ENCODE data around the gene SSX2IP. TPM values are rescaled to one million over a fixed set of nuclear protein-coding genes. Genes with fewer than 3 reads are reported as not detected.

SSX2IP gene
- polyA plus RNA-seq, 3 donors: 0.85 to 2.8 (median 2.2) TPM

- no peak overlapping the region for H3K27ac ChIP-seq (ENCODE audit: low read depth in 1 of 2, low read length in 2 of 2)
- no peaks in the 10 kb centered on the region for H3K79me2 ChIP-seq (ENCODE audit: insufficient read depth, low read length)
- no peaks in the 10 kb centered on the region for H3K27me3 ChIP-seq (ENCODE audit: control insufficient read depth in 2 of 2, insufficient read depth in 2 of 2, low read length in 2 of 2)
- no peaks in the 10 kb centered on the region for H3K36me3 ChIP-seq (replicated peaks in 1 of 2; ENCODE audit: control insufficient read depth in 1 of 2, insufficient read depth in 2 of 2, low read length in 2 of 2)
- DNase-seq: no peak
- no peaks in the 10 kb centered on the region for H3K27me3 Mint-ChIP-seq (ENCODE audit: low read depth in 3 of 3)
- no peak for TF ChIP-seq CTCF (IDR thresholded peaks at IDR 0.05)
- H3K9me3 Mint-ChIP-seq: peaks cover 29 to 58% (median 43%) of the 10 kb centered on the region in 7 donors
- H3K4me3 Mint-ChIP-seq: no peak overlapping the region
- no peaks in the 10 kb centered on the region for H4K20me1 ChIP-seq (ENCODE audit: insufficient read depth, low read length)
- intact Hi-C loops (cut with micrococcal nuclease): no loop called here
- H3K9ac ChIP-seq (ENCODE audit: insufficient read depth, low read length, poor library complexity, severe bottlenecking): no peak overlapping the region
- WGBS (ENCODE audit: insufficient coverage): 92% methylated on average over 8 of the region's 15 CpGs
- no peak overlapping the region for H3K27ac Mint-ChIP-seq
- no peaks in the 10 kb centered on the region for H3K4me1 Mint-ChIP-seq
- H3K4me1 ChIP-seq (ENCODE audit: control insufficient read depth in 1 of 2, insufficient read depth in 2 of 2, low read length in 2 of 2): no peaks in the 10 kb centered on the region
- H2AFZ ChIP-seq (ENCODE audit: insufficient read depth, low read depth, low read length, poor library complexity, severe bottlenecking): no peak overlapping the region
- H3K9me3 ChIP-seq (replicated peaks in 1 of 2; ENCODE audit: control insufficient read depth in 1 of 2, insufficient read depth in 1 of 2, low read length in 2 of 2): peaks cover 36 to 40% of the 10 kb centered on the region in 2 donors
- no peak overlapping the region for H3K4me3 ChIP-seq (replicated peaks in 1 of 3; ENCODE audit: low read depth in 2 of 3, low read length in 3 of 3)
- no peaks in the 10 kb centered on the region for H3K36me3 Mint-ChIP-seq
- H3K4me2 ChIP-seq (replicated peaks; ENCODE audit: extremely low read depth, low read length, poor library complexity, severe bottlenecking): no peak overlapping the region
These were observed 86.1 kb downstream of the SSX2IP start for GRCh38 chr1:84603941-84604830.

GRCh38 chr1:84603223-84603622 lies 87.0 kb downstream of the SSX2IP start:
- Histone ChIP-seq H3K27me3 (ENCODE audit: control insufficient read depth in 2 of 2, insufficient read depth in 2 of 2, low read length in 2 of 2) (no peaks in the 10 kb centered on the region), H3K36me3 (replicated peaks in 1 of 2; ENCODE audit: control insufficient read depth in 1 of 2, insufficient read depth in 2 of 2, low read length in 2 of 2) (no peaks in the 10 kb centered on the region), H3K9ac (ENCODE audit: insufficient read depth, low read length, poor library complexity, severe bottlenecking) (no peak overlapping the region), H3K27ac (ENCODE audit: low read depth in 1 of 2, low read length in 2 of 2) (no peak overlapping the region), H3K9me3 (replicated peaks in 1 of 2; ENCODE audit: control insufficient read depth in 1 of 2, insufficient read depth in 1 of 2, low read length in 2 of 2) (peaks cover 36 to 40% of the 10 kb centered on the region in 2 donors), H4K20me1 (ENCODE audit: insufficient read depth, low read length) (no peaks in the 10 kb centered on the region), H3K79me2 (ENCODE audit: insufficient read depth, low read length) (no peaks in the 10 kb centered on the region), H3K4me3 (replicated peaks in 1 of 3; ENCODE audit: low read depth in 2 of 3, low read length in 3 of 3) (no peak overlapping the region), H3K4me1 (ENCODE audit: control insufficient read depth in 1 of 2, insufficient read depth in 2 of 2, low read length in 2 of 2) (no peaks in the 10 kb centered on the region), H2AFZ (ENCODE audit: insufficient read depth, low read depth, low read length, poor library complexity, severe bottlenecking) (no peak overlapping the region), H3K4me2 (replicated peaks; ENCODE audit: extremely low read depth, low read length, poor library complexity, severe bottlenecking) (no peak overlapping the region)
- Mint-ChIP-seq H3K36me3 (no peaks in the 10 kb centered on the region), H3K4me3 (no peak overlapping the region), H3K9me3 (peaks cover 29 to 57% (median 43%) of the 10 kb centered on the region in 7 donors), H3K4me1 (no peaks in the 10 kb centered on the region), H3K27ac (no peak overlapping the region), H3K27me3 (ENCODE audit: low read depth in 3 of 3) (no peaks in the 10 kb centered on the region)
- no peak for TF ChIP-seq CTCF (IDR thresholded peaks at IDR 0.05)
- WGBS (ENCODE audit: insufficient coverage): 60% methylated on average over 1 of the region's 2 CpGs
- DNase-seq: no peak
- intact Hi-C loops (cut with micrococcal nuclease): no loop called here

Measured in CD14-positive monocyte (primary cell).